Gastroesophageal sphincter (tissue), 3 donors: Measurements from ENCODE around the gene MSLN.

Source experiments
- POLR2A ChIP-seq, 2 donors: fragments of 450-650 bp; IDR thresholded peaks; one replicate each; pipeline ENCODE4 v1.6.1; 2017; ENCODE audit warnings: antibody characterized with exemption in 2 of 2, mild to moderate bottlenecking in 2 of 2, moderate library complexity in 1 of 2
- POLR2AphosphoS5 ChIP-seq: sonication (generic); formaldehyde crosslinking; IDR thresholded peaks from one replicate; pipeline ENCODE4 v1.6.1; 2017; ENCODE audit warnings: antibody characterized with exemption
- TF ChIP-seq, protein P1 (sequence below), 4 experiments: fragments of 200-600 bp in 2 of 4; fragments of 450-650 bp in 2 of 4; sonication (generic) in 1 of 4; IDR thresholded peaks; one replicate each; pipeline ENCODE4 v1.5.1; 2017 to 2019; ENCODE audit warnings: antibody characterized with exemption in 4 of 4, mild to moderate bottlenecking in 2 of 4, moderate library complexity in 2 of 4

DNA sequence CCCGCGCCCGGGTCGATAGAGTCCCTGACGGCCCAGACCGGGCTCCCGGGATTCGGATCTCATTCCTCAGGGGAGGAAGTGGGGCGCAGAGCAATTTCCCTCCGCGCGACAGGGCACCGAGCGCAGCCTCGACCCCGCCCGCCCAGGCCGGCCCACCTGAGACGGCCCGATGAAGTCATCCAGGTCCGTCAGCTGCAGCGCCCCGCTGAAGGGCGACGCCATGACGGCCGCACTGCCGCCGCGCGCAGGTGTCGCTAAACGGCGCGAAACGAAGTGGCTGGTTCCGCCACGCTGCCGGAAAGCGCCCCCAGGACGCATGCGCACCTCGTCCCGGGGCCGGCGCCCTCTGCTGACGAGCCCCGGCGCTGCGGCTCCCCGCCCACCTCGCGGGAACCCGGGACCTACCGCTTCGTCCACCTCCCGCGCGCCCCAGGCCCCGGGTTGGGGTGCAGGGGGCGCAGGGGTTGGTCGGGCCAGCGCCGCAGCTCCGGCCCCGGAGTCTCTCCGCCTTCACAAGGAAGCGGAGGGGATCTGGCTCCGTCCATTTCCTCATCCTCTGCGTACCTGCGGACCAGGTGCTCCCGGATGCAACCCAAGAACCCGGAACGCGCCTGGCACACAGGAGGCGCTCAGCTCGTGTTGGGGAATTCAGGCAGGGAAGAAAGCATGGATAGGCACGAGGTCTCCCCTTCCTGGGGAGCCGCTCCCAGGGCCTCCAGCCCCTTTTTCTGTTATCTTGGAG is 19.6 kb upstream of the MSLN start, which contains the start of gene CIAO3:
- TF ChIP-seq, protein P1, sequence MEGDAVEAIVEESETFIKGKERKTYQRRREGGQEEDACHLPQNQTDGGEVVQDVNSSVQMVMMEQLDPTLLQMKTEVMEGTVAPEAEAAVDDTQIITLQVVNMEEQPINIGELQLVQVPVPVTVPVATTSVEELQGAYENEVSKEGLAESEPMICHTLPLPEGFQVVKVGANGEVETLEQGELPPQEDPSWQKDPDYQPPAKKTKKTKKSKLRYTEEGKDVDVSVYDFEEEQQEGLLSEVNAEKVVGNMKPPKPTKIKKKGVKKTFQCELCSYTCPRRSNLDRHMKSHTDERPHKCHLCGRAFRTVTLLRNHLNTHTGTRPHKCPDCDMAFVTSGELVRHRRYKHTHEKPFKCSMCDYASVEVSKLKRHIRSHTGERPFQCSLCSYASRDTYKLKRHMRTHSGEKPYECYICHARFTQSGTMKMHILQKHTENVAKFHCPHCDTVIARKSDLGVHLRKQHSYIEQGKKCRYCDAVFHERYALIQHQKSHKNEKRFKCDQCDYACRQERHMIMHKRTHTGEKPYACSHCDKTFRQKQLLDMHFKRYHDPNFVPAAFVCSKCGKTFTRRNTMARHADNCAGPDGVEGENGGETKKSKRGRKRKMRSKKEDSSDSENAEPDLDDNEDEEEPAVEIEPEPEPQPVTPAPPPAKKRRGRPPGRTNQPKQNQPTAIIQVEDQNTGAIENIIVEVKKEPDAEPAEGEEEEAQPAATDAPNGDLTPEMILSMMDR (IDR thresholded peaks at IDR 0.05): peak in 3 of 4 experiments; percentile 93 to 100 (median 95)
- TF ChIP-seq POLR2A (IDR thresholded peaks at IDR 0.05) (peak; percentile 59 to 68), POLR2AphosphoS5 (peak; percentile 100)
